Activated T-helper 17 cell treated with anti-CD3 and anti-CD28 coated beads, Interleukin-2, amount 50 U/mL, for 72 hours (primary cell): ENCODE measurements around the gene COG5. TPM values are rescaled to one million over a fixed set of nuclear protein-coding genes. Genes with fewer than 3 reads are reported as not detected.
"Not testable (repeated sequence)": the region's sequence is repeated elsewhere in the genome, so short reads cannot be mapped to it uniquely, and the experiment has no call there.

Experiments
- ATAC-seq: fragments of 150-1000 bp; cut with Tn5 transposase; replicated peaks from 2 replicates; pipeline ENCODE4 v1.10.0; 2021; ENCODE audit warnings: mild to moderate bottlenecking, moderate library complexity
- H3K27ac Mint-ChIP-seq: one replicate; pipeline ENCODE4 v1.8.0; 2022; ENCODE audit warnings: mixed read lengths
- H3K27me3 Mint-ChIP-seq: one replicate; pipeline ENCODE4 v1.8.0; 2022; ENCODE audit warnings: mixed read lengths
- H3K36me3 Mint-ChIP-seq: one replicate; pipeline ENCODE4 v1.8.0; 2022; ENCODE audit warnings: low read depth, mild to moderate bottlenecking, mixed read lengths
- H3K4me1 Mint-ChIP-seq: one replicate; pipeline ENCODE4 v1.8.0; 2022; ENCODE audit warnings: mixed read lengths
- H3K4me3 Mint-ChIP-seq: one replicate; pipeline ENCODE4 v1.8.0; 2022; ENCODE audit warnings: mild to moderate bottlenecking, mixed read lengths
- H3K9me3 Mint-ChIP-seq: one replicate; pipeline ENCODE4 v1.8.0; 2022; ENCODE audit warnings: mixed read lengths
- total RNA-seq, 2 donors: library from RNA; stranded (reverse); gene quantifications; one replicate each; pipeline ENCODE4 v1.2.3, GENCODE V29; 2022

The COG5 gene
- total RNA-seq, 2 donors from 2014 or later: 33.7 to 36.3 TPM

GRCh38 chr7:107164092-107164491 lies 399.6 kb downstream of the COG5 start:
- Mint-ChIP-seq H3K27me3 (no peaks in the 10 kb centered on the region), H3K27ac (no peak overlapping the region), H3K9me3 (no peaks in the 10 kb centered on the region), H3K4me1 (no peaks in the 10 kb centered on the region), H3K4me3 (no peak overlapping the region), H3K36me3 (peaks cover 9% of the 10 kb centered on the region)
- ATAC-seq: no peak

- no peaks in the 10 kb centered on the region for H3K36me3 Mint-ChIP-seq
- H3K4me3 Mint-ChIP-seq: no peak overlapping the region
- H3K27me3 Mint-ChIP-seq: no peaks in the 10 kb centered on the region
- no peaks in the 10 kb centered on the region for H3K4me1 Mint-ChIP-seq
- H3K27ac Mint-ChIP-seq: no peak overlapping the region
- no peaks in the 10 kb centered on the region for H3K9me3 Mint-ChIP-seq
- no peak for ATAC-seq
These were observed 401.2 kb downstream of the COG5 start for GRCh38 chr7:107162475-107162874.

- Mint-ChIP-seq H3K27ac (no peak overlapping the region), H3K36me3 (no peaks in the 10 kb centered on the region), H3K4me3 (no peak overlapping the region), H3K9me3 (no peaks in the 10 kb centered on the region), H3K27me3 (no peaks in the 10 kb centered on the region), H3K4me1 (no peaks in the 10 kb centered on the region)
- ATAC-seq: no peak
These were observed 402.3 kb downstream of the COG5 start for GRCh38 chr7:107161415-107161814.

GRCh38 chr7:107160389-107160788 lies 403.3 kb downstream of the COG5 start:
- H3K9me3 Mint-ChIP-seq: no peaks in the 10 kb centered on the region
- no peak for ATAC-seq
- H3K36me3 Mint-ChIP-seq: no peaks in the 10 kb centered on the region
- no peaks in the 10 kb centered on the region for H3K4me1 Mint-ChIP-seq
- no peaks in the 10 kb centered on the region for H3K27me3 Mint-ChIP-seq
- H3K4me3 Mint-ChIP-seq: no peak overlapping the region
- no peak overlapping the region for H3K27ac Mint-ChIP-seq

- H3K4me1 Mint-ChIP-seq: no peaks in the 10 kb centered on the region
- no peaks in the 10 kb centered on the region for H3K36me3 Mint-ChIP-seq
- H3K9me3 Mint-ChIP-seq: no peaks in the 10 kb centered on the region
- ATAC-seq: no peak
- H3K27ac Mint-ChIP-seq: no peak overlapping the region
- no peaks in the 10 kb centered on the region for H3K27me3 Mint-ChIP-seq
- no peak overlapping the region for H3K4me3 Mint-ChIP-seq
These were observed 405.7 kb downstream of the COG5 start for GRCh38 chr7:107158028-107158427.

GRCh38 chr7:107157091-107157490 lies 406.6 kb downstream of the COG5 start:
- no peak for ATAC-seq
- no peaks in the 10 kb centered on the region for H3K4me1 Mint-ChIP-seq
- no peak overlapping the region for H3K27ac Mint-ChIP-seq
- H3K36me3 Mint-ChIP-seq: no peaks in the 10 kb centered on the region
- H3K27me3 Mint-ChIP-seq: no peaks in the 10 kb centered on the region
- H3K9me3 Mint-ChIP-seq: no peaks in the 10 kb centered on the region
- no peak overlapping the region for H3K4me3 Mint-ChIP-seq

- H3K4me1 Mint-ChIP-seq, H3K9me3 Mint-ChIP-seq, H3K4me3 Mint-ChIP-seq, H3K36me3 Mint-ChIP-seq, H3K27ac Mint-ChIP-seq, H3K27me3 Mint-ChIP-seq, ATAC-seq: not testable (repeated sequence)
These were observed 408.0 kb downstream of the COG5 start for GRCh38 chr7:107155726-107156125.

- H3K27ac Mint-ChIP-seq: no peak overlapping the region
- ATAC-seq: no peak
- no peaks in the 10 kb centered on the region for H3K4me1 Mint-ChIP-seq
- no peak overlapping the region for H3K4me3 Mint-ChIP-seq
- H3K36me3 Mint-ChIP-seq: no peaks in the 10 kb centered on the region
- no peaks in the 10 kb centered on the region for H3K9me3 Mint-ChIP-seq
- no peaks in the 10 kb centered on the region for H3K27me3 Mint-ChIP-seq
These were observed 408.9 kb downstream of the COG5 start for GRCh38 chr7:107154826-107155225.

- peak; percentile 57 for ATAC-seq
- Mint-ChIP-seq H3K9me3 (no peaks in the 10 kb centered on the region), H3K27me3 (no peaks in the 10 kb centered on the region), H3K4me1 (no peaks in the 10 kb centered on the region), H3K36me3 (no peaks in the 10 kb centered on the region), H3K4me3 (no peak overlapping the region), H3K27ac (no peak overlapping the region)
These were observed 411.7 kb downstream of the COG5 start for GRCh38 chr7:107152011-107152410.

Other genes starting within 250 kb of the COG5 start
- gene GPR22, start 93.9 kb downstream of the COG5 start, total RNA-seq: not detected
- 10 to 100 TPM in 1 of 2 donors, 1 to 10 TPM in 1; 9.2 to 12.9 TPM for gene DUS4L, start 51 bp upstream of the COG5 start, total RNA-seq
- 10 to 100 TPM; 33.3 to 51.6 TPM for gene BCAP29, start 16.3 kb upstream of the COG5 start, total RNA-seq
- gene SLC26A4, start 96.9 kb upstream of the COG5 start, total RNA-seq: 10 to 100 TPM; 14.7 to 27.5 TPM
- 10 to 100 TPM; 35.7 to 39.7 TPM for gene CBLL1, start 180.2 kb upstream of the COG5 start, total RNA-seq
- not detected for gene SLC26A3, start 239.3 kb upstream of the COG5 start, total RNA-seq